ENCODE results near the gene CLCN7. TPM values are rescaled to one million over a fixed set of nuclear protein-coding genes. Genes with fewer than 3 reads are reported as not detected.

The CLCN7 gene
- total and polyA plus RNA-seq, 9 of the 15 experiments (the other 6 are each of a cell fraction or from before 2014, with no cell fraction given) = 0.06 to 126 (median 18.7) TPM

GRCh38 chr16:1428511-1428910 is 46.3 kb downstream of the CLCN7 start (continued):
- TF ChIP-seq REST (IDR thresholded peaks at IDR 0.05; ENCODE audit: borderline replicate concordance) (peak; percentile 33; the same call in 1 of the 2 replicates), REST (CRISPR knock-in tag; IDR thresholded peaks at IDR 0.05; ENCODE audit: low read depth) (no peak), ETV1 (tag; conservative IDR thresholded peaks at IDR 0.05; ENCODE audit: low read depth) (0 out of 2 replicates have a peak, but pooled peaks have one; percentile 21), YY1 (IDR thresholded peaks at IDR 0.05; ENCODE audit: borderline replicate concordance in 1 of 3, control insufficient read depth in 1 of 3, extremely low read depth in 1 of 3, insufficient read depth in 3 of 3, insufficient read length in 1 of 3, insufficient replicate concordance in 2 of 3, low read depth in 1 of 3, low read length in 2 of 3) (peak in 2 of 3 experiments; percentile 24 to 27), ZNF444 (CRISPR knock-in tag; IDR thresholded peaks at IDR 0.05) (no peak), MAZ (CRISPR knock-in tag; conservative IDR thresholded peaks at IDR 0.05 in 1 of 2, IDR thresholded peaks at IDR 0.05 in 1 of 2) (peak in 1 of 2 experiments; percentile 80; a peak in 2 of 4 replicates), POLR2G (IDR thresholded peaks at IDR 0.05; ENCODE audit: low read depth, low read length) (peak; percentile 62), VEZF1 (CRISPR knock-in tag; IDR thresholded peaks at IDR 0.05) (peak; percentile 36; the same call in 1 of the 2 replicates), MYC (IDR thresholded peaks at IDR 0.05; ENCODE audit: low read depth, low read length) (peak; percentile 40; the same call in 1 of the 2 replicates), MYC (CRISPR knock-in tag; IDR thresholded peaks at IDR 0.05; ENCODE audit: borderline replicate concordance, low read depth) (no peak), CTCF (IDR thresholded peaks at IDR 0.05 in 2 of 3, conservative IDR thresholded peaks at IDR 0.05 in 1 of 3; ENCODE audit: insufficient read depth in 2 of 3, low read depth in 1 of 3, low read length in 3 of 3) (peak; percentile 56 to 75 (median 61); a peak in 5 of 6 replicates), RAD21 (CRISPR knock-in tag; conservative IDR thresholded peaks at IDR 0.05 in 1 of 2, IDR thresholded peaks at IDR 0.05 in 1 of 2) (peak; percentile 8 to 54; a peak in 2 of 4 replicates), L3MBTL2 (IDR thresholded peaks at IDR 0.05) (peak; percentile 37; the same call in 1 of the 2 replicates), GTF2A2 (tag; IDR thresholded peaks at IDR 0.05) (no peak)

All from K562 (cell line).